GM12878 (cell line): ENCODE results near the gene CCRL2. TPM values are rescaled to one million over a fixed set of nuclear protein-coding genes. Genes with fewer than 3 reads are reported as not detected.
A peak's percentile ranks its signal among the peaks of the same experiment; 100 is the strongest.

Source experiments
- ASH2L ChIP-seq: fragments of 300-600, 200-600 bp; sonication (generic); IDR thresholded peaks from 2 replicates; pipeline ENCODE4 v1.6.1; 2017; ENCODE audit warnings: low read depth, mild to moderate bottlenecking, borderline replicate concordance
- DPF2 ChIP-seq: fragments of 450-650 bp; IDR thresholded peaks from 2 replicates; pipeline ENCODE4 v1.6.1; 2017; ENCODE audit warnings: mild to moderate bottlenecking
- E4F1 ChIP-seq: fragments of 450-650 bp; IDR thresholded peaks from 2 replicates; pipeline ENCODE4 v1.6.1; 2018; ENCODE audit warnings: borderline replicate concordance, mild to moderate bottlenecking; ENCODE audit not compliant: partially characterized antibody
- EED ChIP-seq: sonication (generic); IDR thresholded peaks from 2 replicates; pipeline ENCODE4 v1.6.1; 2016; ENCODE audit warnings: antibody characterized with exemption, low read depth
- FOXM1 ChIP-seq: IDR thresholded peaks from 2 replicates; pipeline ENCODE4 v1.6.1; 2012; ENCODE audit warnings: low read depth, mild to moderate bottlenecking, inconsistent platforms, low read length, moderate library complexity
- GABPA ChIP-seq: IDR thresholded peaks from 2 replicates; pipeline ENCODE4 v1.6.1; 2014; ENCODE audit warnings: antibody characterized with exemption, low read depth, mild to moderate bottlenecking, inconsistent platforms
- IKZF1 ChIP-seq: fragments of 450-650 bp; conservative IDR thresholded peaks from 2 replicates; pipeline ENCODE4 v1.6.1; 2017; ENCODE audit warnings: antibody characterized with exemption, mild to moderate bottlenecking
- IRF5 ChIP-seq: fragments of 450-650 bp; IDR thresholded peaks from 2 replicates; pipeline ENCODE4 v1.6.1; 2017; ENCODE audit warnings: borderline replicate concordance
- JUNB ChIP-seq: IDR thresholded peaks from 2 replicates; pipeline ENCODE4 v1.6.1; 2016; ENCODE audit warnings: antibody characterized with exemption, mild to moderate bottlenecking
- NFIC ChIP-seq: IDR thresholded peaks from 2 replicates; pipeline ENCODE4 v1.6.1; 2012; ENCODE audit warnings: low read depth, mild to moderate bottlenecking, inconsistent platforms, low read length, moderate library complexity
- SP1 ChIP-seq: IDR thresholded peaks from one replicate; pipeline ENCODE4 v1.6.1; 2011; ENCODE audit warnings: low read depth, low read length
- STAT1 ChIP-seq: fragments of 450-650 bp; conservative IDR thresholded peaks from 2 replicates; pipeline ENCODE4 v1.6.1; 2014; ENCODE audit warnings: antibody characterized with exemption, mild to moderate bottlenecking
- TARDBP ChIP-seq: IDR thresholded peaks from 2 replicates; pipeline ENCODE4 v1.6.1; 2016; ENCODE audit warnings: borderline replicate concordance
- TCF3 ChIP-seq: IDR thresholded peaks from 2 replicates; pipeline ENCODE4 v1.6.1; 2012; ENCODE audit warnings: low read depth, mild to moderate bottlenecking, low read length, borderline replicate concordance; ENCODE audit not compliant: insufficient read depth
- YY1 ChIP-seq: IDR thresholded peaks from 2 replicates; pipeline ENCODE4 v1.6.1; 2011; ENCODE audit warnings: low read depth, mild to moderate bottlenecking, low read length
- ZBTB11 ChIP-seq: fragments of 450-650 bp; formaldehyde crosslinking; IDR thresholded peaks from 2 replicates; pipeline ENCODE4 v1.5.0; 2022; ENCODE audit warnings: mild to moderate bottlenecking, missing genetic modification characterization
- ZNF622 ChIP-seq: fragments of 450-650 bp; IDR thresholded peaks from 2 replicates; pipeline ENCODE4 v1.6.1; 2017; ENCODE audit warnings: mild to moderate bottlenecking, inconsistent platforms
- polyA plus RNA-seq, 11 experiments: library from polyadenylated mRNA; depleted of rRNA in 4 of 11; unstranded in 6 of 11; stranded (reverse) in 5 of 11; fragments of >200 nt; fragmentation: Nextera tagmentation in 4 of 11; fragmentation: Illumina TruSeq in 1 of 11; extraction: Ambion mirVana in 4 of 11; extraction: Trizol in 1 of 11; gene quantifications; 1 replicate in 1 of 11; 2 replicates in 10 of 11; pipeline versions ENCODE4 v1.2.1 to v1.2.3, GENCODE V29; 2011 to 2016; ENCODE audit warnings: inconsistent platforms in 2 of 11, missing spikeins in 2 of 11, low read depth in 1 of 11
- total RNA-seq, 4 experiments: library from RNA; depleted of rRNA in 3 of 4; stranded (reverse); fragments of >200 nt in 3 of 4; fragmentation: Illumina TruSeq in 1 of 4; extraction: Trizol in 1 of 4; gene quantifications; 2 replicates each; pipeline versions ENCODE4 v1.2.1 to v1.2.3, GENCODE V29; 2013 to 2021
- TF ChIP-seq, protein P1 (sequence below): fragments of 450-650 bp; IDR thresholded peaks from 2 replicates; pipeline ENCODE4 v1.6.1; 2017; ENCODE audit warnings: low read depth, mild to moderate bottlenecking, moderate library complexity
- TF ChIP-seq, protein P2 (sequence below): IDR thresholded peaks from 2 replicates; pipeline ENCODE4 v1.6.1; 2012; ENCODE audit warnings: low read length, inconsistent platforms
- TF ChIP-seq, protein P3 (sequence below): IDR thresholded peaks from 2 replicates; pipeline ENCODE4 v1.6.1; 2012; ENCODE audit warnings: low read depth, low read length, improper control_type of control experiment

CCRL2 gene
- total and polyA plus RNA-seq, 10 of the 15 experiments (the other 5 are each of a cell fraction or from before 2014, with no cell fraction given), result 0.04 to 2.5 (median 1.8) TPM

DNA sequence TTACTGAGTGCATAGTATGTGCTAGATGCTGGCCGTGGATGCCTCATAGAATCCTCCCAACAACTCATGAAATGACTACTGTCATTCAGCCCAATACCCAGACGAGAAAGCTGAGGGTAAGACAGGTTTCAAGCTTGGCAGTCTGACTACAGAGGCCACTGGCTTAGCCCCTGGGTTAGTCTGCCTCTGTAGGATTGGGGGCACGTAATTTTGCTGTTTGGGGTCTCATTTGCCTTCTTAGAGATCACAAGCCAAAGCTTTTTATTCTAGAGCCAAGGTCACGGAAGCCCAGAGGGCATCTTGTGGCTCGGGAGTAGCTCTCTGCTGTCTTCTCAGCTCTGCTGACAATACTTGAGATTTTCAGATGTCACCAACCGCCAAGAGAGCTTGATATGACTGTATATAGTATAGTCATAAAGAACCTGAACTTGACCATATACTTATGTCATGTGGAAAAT, 37.4 kb upstream of the CCRL2 start (continued):
- TF ChIP-seq, protein P1, sequence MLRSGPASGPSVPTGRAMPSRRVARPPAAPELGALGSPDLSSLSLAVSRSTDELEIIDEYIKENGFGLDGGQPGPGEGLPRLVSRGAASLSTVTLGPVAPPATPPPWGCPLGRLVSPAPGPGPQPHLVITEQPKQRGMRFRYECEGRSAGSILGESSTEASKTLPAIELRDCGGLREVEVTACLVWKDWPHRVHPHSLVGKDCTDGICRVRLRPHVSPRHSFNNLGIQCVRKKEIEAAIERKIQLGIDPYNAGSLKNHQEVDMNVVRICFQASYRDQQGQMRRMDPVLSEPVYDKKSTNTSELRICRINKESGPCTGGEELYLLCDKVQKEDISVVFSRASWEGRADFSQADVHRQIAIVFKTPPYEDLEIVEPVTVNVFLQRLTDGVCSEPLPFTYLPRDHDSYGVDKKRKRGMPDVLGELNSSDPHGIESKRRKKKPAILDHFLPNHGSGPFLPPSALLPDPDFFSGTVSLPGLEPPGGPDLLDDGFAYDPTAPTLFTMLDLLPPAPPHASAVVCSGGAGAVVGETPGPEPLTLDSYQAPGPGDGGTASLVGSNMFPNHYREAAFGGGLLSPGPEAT, result 0 out of 2 replicates have a peak, but pooled peaks have one; percentile 21
- TF ChIP-seq SP1 (no peak), JUNB (peak; percentile 95), STAT1 (no peak), NFIC (peak; percentile 97), TCF3 (no peak), ZBTB11 (CRISPR knock-in tag) (no peak), IRF5 (no peak), ZNF622 (no peak), DPF2 (peak; percentile 79), GABPA (no peak), EED (peak; percentile 79), TARDBP (no peak), E4F1 (no peak), YY1 (no peak), FOXM1 (peak; percentile 83; the same call in 1 of the 2 replicates), ASH2L (no peak), IKZF1 (peak; percentile 48)
- TF ChIP-seq, protein P2, sequence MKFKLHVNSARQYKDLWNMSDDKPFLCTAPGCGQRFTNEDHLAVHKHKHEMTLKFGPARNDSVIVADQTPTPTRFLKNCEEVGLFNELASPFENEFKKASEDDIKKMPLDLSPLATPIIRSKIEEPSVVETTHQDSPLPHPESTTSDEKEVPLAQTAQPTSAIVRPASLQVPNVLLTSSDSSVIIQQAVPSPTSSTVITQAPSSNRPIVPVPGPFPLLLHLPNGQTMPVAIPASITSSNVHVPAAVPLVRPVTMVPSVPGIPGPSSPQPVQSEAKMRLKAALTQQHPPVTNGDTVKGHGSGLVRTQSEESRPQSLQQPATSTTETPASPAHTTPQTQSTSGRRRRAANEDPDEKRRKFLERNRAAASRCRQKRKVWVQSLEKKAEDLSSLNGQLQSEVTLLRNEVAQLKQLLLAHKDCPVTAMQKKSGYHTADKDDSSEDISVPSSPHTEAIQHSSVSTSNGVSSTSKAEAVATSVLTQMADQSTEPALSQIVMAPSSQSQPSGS, result peak; percentile 88
- TF ChIP-seq, protein P3, sequence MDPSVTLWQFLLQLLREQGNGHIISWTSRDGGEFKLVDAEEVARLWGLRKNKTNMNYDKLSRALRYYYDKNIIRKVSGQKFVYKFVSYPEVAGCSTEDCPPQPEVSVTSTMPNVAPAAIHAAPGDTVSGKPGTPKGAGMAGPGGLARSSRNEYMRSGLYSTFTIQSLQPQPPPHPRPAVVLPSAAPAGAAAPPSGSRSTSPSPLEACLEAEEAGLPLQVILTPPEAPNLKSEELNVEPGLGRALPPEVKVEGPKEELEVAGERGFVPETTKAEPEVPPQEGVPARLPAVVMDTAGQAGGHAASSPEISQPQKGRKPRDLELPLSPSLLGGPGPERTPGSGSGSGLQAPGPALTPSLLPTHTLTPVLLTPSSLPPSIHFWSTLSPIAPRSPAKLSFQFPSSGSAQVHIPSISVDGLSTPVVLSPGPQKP, result no peak
